ENCODE data around the gene WNK2. TPM values are rescaled to one million over a fixed set of nuclear protein-coding genes. Genes with fewer than 3 reads are reported as not detected.

The WNK2 gene
- total and polyA plus RNA-seq, 2 of the 4 experiments (the other 2 are of a cell fraction), result not detected

GRCh38 chr9:93332317-93332716 is 148.4 kb downstream of the WNK2 start:
- Histone ChIP-seq H3K9me1 (ENCODE audit: insufficient read depth, low read length) (no peaks in the 10 kb centered on the region), H3K79me1 (ENCODE audit: low read depth in 1 of 2, low read length in 2 of 2) (no peaks in the 10 kb centered on the region), H2AK5ac (ENCODE audit: low read depth, low read length) (no peak overlapping the region), H2BK15ac (ENCODE audit: low read depth, low read length) (no peak overlapping the region), H3K4me3 (ENCODE audit: insufficient read depth, low read depth, low read length) (no peak overlapping the region), H3K4me2 (ENCODE audit: low read depth, low read length) (no peak overlapping the region), H2AFZ (replicated peaks; ENCODE audit: low read length, poor library complexity) (no peak overlapping the region), H3K56ac (ENCODE audit: extremely low read depth, insufficient read depth, low read length) (no peak overlapping the region), H3K18ac (ENCODE audit: low read depth, low read length) (no peak overlapping the region), H2BK20ac (ENCODE audit: low read depth, low read length) (no peak overlapping the region), H4K5ac (ENCODE audit: low read depth, low read length) (no peak overlapping the region), H4K20me1 (ENCODE audit: insufficient read depth, low read length) (no peaks in the 10 kb centered on the region), H3K23ac (ENCODE audit: low read depth, low read length) (no peak overlapping the region), H3K27ac (ENCODE audit: insufficient read depth, low read length) (no peak overlapping the region), H3K36me3 (ENCODE audit: control insufficient read depth, insufficient read depth, low read length) (no peaks in the 10 kb centered on the region), H2AK9ac (replicated peaks; ENCODE audit: low read depth, low read length, poor library complexity) (no peak overlapping the region), H2BK5ac (ENCODE audit: low read depth, low read length, poor library complexity, severe bottlenecking) (no peak overlapping the region), H4K91ac (ENCODE audit: insufficient read depth, low read depth, low read length) (no peak overlapping the region), H3K14ac (replicated peaks; ENCODE audit: low read depth, low read length) (no peak overlapping the region), H3K4ac (ENCODE audit: low read depth, low read length) (no peak overlapping the region), H3K4me1 (ENCODE audit: control insufficient read depth, insufficient read depth, low read length) (no peaks in the 10 kb centered on the region), H2BK120ac (ENCODE audit: low read depth, low read length) (no peak overlapping the region), H3K9me3 (ENCODE audit: control insufficient read depth, insufficient read depth, low read length) (no peaks in the 10 kb centered on the region), H3K9ac (ENCODE audit: low read depth, low read length) (no peak overlapping the region), H4K8ac (ENCODE audit: low read depth in 2 of 2, low read length in 2 of 2) (no peak overlapping the region), H3K27me3 (ENCODE audit: control insufficient read depth, insufficient read depth, low read length) (no peaks in the 10 kb centered on the region; the same call in 1 of the 2 replicates)
- no CpG with 5 or more reads among the region's 4 CpGs for WGBS, 2 experiments (ENCODE audit: extremely low coverage in 2 of 2, insufficient read length in 1 of 2)
- dilution Hi-C loops (cut with HindIII; ENCODE audit: low sequenced_read_pairs, unreplicated experiment) (no loop called here), intact Hi-C loops (cut with micrococcal nuclease) (no loop called here), in situ Hi-C loops (cut with MboI; ENCODE audit: low sequenced_read_pairs) (no loop called here)
- POLR2A ChIA-PET (ENCODE audit: unreplicated experiment), result no interaction called here
- DNase-seq (no peak), ATAC-seq (ENCODE audit: low read depth) (no peak)
- CTCF ChIA-PET, result no interaction called here
- TF ChIP-seq ELK1 (IDR thresholded peaks at IDR 0.05; ENCODE audit: borderline replicate concordance, low read depth, low read length), result no peak
- BruUV-seq (replicated peaks), result no TSS peak

Measured in IMR-90 (cell line).